Activated T-helper 1 cell treated with anti-CD3 and anti-CD28 coated beads, Interleukin-12 subunit alpha, Interleukin-12 subunit beta, Interleukin-2, Interleukin-4 antibody, amounts not matched to agents 30 ng/mL and 10 ng/mL and 1 ng/mL, durations not matched to agents 14 hours and 24 hours and 36 hours (primary cell): ENCODE data around the gene CD52. TPM values are rescaled to one million over a fixed set of nuclear protein-coding genes. Genes with fewer than 3 reads are reported as not detected.
"Not testable (repeated sequence)": the region's sequence is repeated elsewhere in the genome, so short reads cannot be mapped to it uniquely, and the experiment has no call there.

ENCODE experiments used
- DNase-seq: peaks from one replicate; pipeline ENCODE4 v3.0.0; 2021; ENCODE audit warnings: low spot score
- H3K27ac Mint-ChIP-seq: one replicate; pipeline ENCODE4 v1.8.0; 2021; ENCODE audit warnings: mild to moderate bottlenecking, mixed read lengths
- H3K27me3 Mint-ChIP-seq: one replicate; pipeline ENCODE4 v1.8.0; 2022; ENCODE audit warnings: mild to moderate bottlenecking, moderate library complexity, mixed read lengths; ENCODE audit not compliant: insufficient read depth
- H3K36me3 Mint-ChIP-seq: one replicate; pipeline ENCODE4 v1.8.0; 2021; ENCODE audit warnings: low read depth, mixed read lengths
- H3K4me1 Mint-ChIP-seq: one replicate; pipeline ENCODE4 v1.8.0; 2021; ENCODE audit warnings: low read depth, mixed read lengths
- H3K4me3 Mint-ChIP-seq: one replicate; pipeline ENCODE4 v1.8.0; 2021; ENCODE audit warnings: mild to moderate bottlenecking, moderate library complexity, mixed read lengths
- H3K9me3 Mint-ChIP-seq: one replicate; pipeline ENCODE4 v1.8.0; 2021; ENCODE audit warnings: mixed read lengths
- intact Hi-C: fragments of 100-400 bp; cut with micrococcal nuclease; formaldehyde crosslinking; loops from one replicate; pipeline ENCODE4 v1.15.1; 2024
- total RNA-seq: library from RNA; stranded (reverse); gene quantifications from 2 replicates; pipeline ENCODE4 v1.2.3, GENCODE V29; 2022

The CD52 gene
- total RNA-seq, 1 donor from 2014 or later = 394 TPM

DNA sequence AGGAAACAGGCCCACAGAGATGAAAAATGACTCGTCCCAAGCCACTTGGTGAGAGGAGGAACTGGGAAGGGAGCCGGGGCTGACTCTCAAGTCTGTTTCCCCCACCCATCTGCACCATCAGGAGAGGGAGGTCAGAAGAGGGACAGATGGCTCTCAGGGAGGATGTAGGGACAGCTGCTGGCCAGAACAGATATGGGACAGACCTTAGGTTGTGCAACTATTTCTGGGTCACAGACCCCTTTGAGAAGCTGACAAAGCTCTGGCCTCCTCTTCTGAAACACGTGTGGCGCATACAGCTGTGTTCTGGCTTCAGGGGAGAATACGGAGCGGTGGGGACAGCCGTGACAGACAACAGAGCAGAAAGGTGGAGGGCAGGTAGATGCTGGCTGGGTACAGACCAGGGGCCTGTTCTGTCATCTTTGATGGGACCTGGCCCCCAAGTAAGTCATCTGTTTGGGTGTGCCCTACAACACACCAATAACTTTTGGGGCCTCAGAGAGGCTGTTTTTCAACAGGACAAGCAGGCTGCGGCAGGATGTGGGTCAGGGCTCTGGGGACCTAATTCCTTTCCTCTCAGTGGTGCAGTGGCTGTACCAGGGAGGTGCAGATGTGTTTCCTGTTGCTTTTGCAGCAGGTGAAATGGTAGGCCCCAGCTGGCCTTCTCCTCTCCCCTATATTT, 30.6 kb upstream of the CD52 start:
- DNase-seq = peak; percentile 76
- H3K4me3 Mint-ChIP-seq = peak overlapping the region; percentile 73

GRCh38 chr1:26287811-26288210, 29.9 kb upstream of the CD52 start:
- Mint-ChIP-seq H3K27ac (peak overlapping the region; percentile 97), H3K36me3 (peaks cover 17% of the 10 kb centered on the region), H3K4me1 (peaks cover 77% of the 10 kb centered on the region), H3K4me3 (peak overlapping the region; percentile 73), H3K27me3 (no peaks in the 10 kb centered on the region), H3K9me3 (no peaks in the 10 kb centered on the region)
- intact Hi-C loops = loop anchor here (1.0 to 5.0 kb wide), 3 partner anchors 13 to 254 kb away; no protein-coding TSS in a partner anchor
- no peak for DNase-seq

More for the DNA sequence above, 30.6 kb upstream of the CD52 start:
- Mint-ChIP-seq H3K36me3 (peaks cover 21% of the 10 kb centered on the region), H3K9me3 (no peaks in the 10 kb centered on the region), H3K27ac (peak overlapping the region; percentile 97), H3K4me1 (peaks cover 81% of the 10 kb centered on the region), H3K27me3 (no peaks in the 10 kb centered on the region)
- intact Hi-C loops = loop anchor here (5.0 kb wide), 1 partner anchor 255 kb away; no protein-coding TSS in a partner anchor

- Mint-ChIP-seq H3K4me3 (peak overlapping the region; percentile 73), H3K27me3 (no peaks in the 10 kb centered on the region), H3K27ac (peak overlapping the region; percentile 97), H3K4me1 (peaks cover 71% of the 10 kb centered on the region), H3K36me3 (peaks cover 11% of the 10 kb centered on the region), H3K9me3 (no peaks in the 10 kb centered on the region)
- intact Hi-C loops = loop anchor here (1.0 to 5.0 kb wide), 3 partner anchors 14 to 254 kb away; no protein-coding TSS in a partner anchor
- DNase-seq = no peak
These were observed 29.3 kb upstream of the CD52 start for GRCh38 chr1:26288311-26288941.

- Mint-ChIP-seq H3K36me3 (peaks cover 6% of the 10 kb centered on the region), H3K4me1 (peaks cover 66% of the 10 kb centered on the region), H3K4me3 (peak overlapping the region; percentile 73), H3K27me3 (no peaks in the 10 kb centered on the region), H3K9me3 (no peaks in the 10 kb centered on the region), H3K27ac (peak overlapping the region; percentile 97)
- intact Hi-C loops = loop anchor here (1.0 to 5.0 kb wide), 3 partner anchors 15 to 253 kb away; partner anchors contain the start of gene UBXN11
- no peak for DNase-seq
These were observed 28.3 kb upstream of the CD52 start for GRCh38 chr1:26289158-26290059.

- no peak for DNase-seq
- Mint-ChIP-seq H3K27ac (peak overlapping the region; percentile 97), H3K4me1 (peaks cover 57% of the 10 kb centered on the region), H3K27me3 (no peaks in the 10 kb centered on the region), H3K4me3 (peak overlapping the region; percentile 73), H3K36me3 (peaks cover 5% of the 10 kb centered on the region), H3K9me3 (no peaks in the 10 kb centered on the region)
- intact Hi-C loops = no loop called here
These were observed 27.5 kb upstream of the CD52 start for GRCh38 chr1:26290122-26290881.

DNA sequence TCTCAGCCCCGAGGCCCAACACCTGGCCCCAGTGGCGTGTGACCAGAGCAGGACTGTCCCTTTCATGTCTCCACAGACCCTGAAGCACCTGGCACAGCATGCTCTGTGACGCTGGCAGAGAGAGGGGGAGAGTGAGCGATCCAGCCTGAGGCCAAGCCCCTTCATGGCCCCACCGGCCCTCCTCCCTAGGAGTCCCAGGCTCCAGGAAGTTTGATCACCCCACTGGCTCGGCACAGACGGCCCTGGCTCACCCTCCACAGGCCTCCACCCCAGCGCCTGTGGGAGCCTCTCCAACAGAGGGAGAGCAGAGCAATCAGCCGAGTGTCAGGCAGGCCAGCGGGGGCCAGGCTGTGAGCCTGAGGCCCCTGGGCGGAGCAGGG, 26.9 kb upstream of the CD52 start:
- Mint-ChIP-seq H3K27me3 (no peaks in the 10 kb centered on the region), H3K9me3 (no peaks in the 10 kb centered on the region), H3K4me1 (peaks cover 53% of the 10 kb centered on the region), H3K36me3 (peaks cover 5% of the 10 kb centered on the region), H3K27ac (peak overlapping the region; percentile 97), H3K4me3 (no peak overlapping the region)
- DNase-seq = no peak
- intact Hi-C loops = no loop called here

GRCh38 chr1:26291433-26291832, 26.3 kb upstream of the CD52 start:
- Mint-ChIP-seq H3K27ac (peak overlapping the region; percentile 97), H3K4me1 (peaks cover 53% of the 10 kb centered on the region), H3K4me3 (no peak overlapping the region), H3K36me3 (peaks cover 5% of the 10 kb centered on the region), H3K9me3 (no peaks in the 10 kb centered on the region), H3K27me3 (no peaks in the 10 kb centered on the region)
- no peak for DNase-seq
- intact Hi-C loops = no loop called here

DNA sequence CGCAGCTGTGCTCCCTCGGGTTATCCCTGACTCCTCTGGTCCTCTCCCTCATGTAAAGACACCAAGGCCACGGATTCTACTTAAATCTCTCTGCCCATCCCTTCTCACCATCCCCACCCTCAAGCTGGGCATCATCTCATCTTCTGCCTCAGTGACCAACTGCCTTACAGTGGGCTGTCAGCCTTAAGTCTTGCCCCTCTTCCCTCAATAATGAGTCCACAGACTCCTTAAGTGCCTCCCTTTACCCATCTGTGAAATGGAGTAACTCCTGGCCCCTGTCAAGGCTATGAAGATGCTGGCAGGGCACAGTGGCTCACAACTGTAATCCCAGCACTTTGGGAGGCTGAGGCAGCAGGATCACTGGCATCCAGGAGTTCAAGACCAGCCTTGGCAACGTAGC, 25.8 kb upstream of the CD52 start:
- intact Hi-C loops = no loop called here
- peaks cover 50% of the 10 kb centered on the region for H3K4me1 Mint-ChIP-seq
- no peaks in the 10 kb centered on the region for H3K9me3 Mint-ChIP-seq
- H3K4me3 Mint-ChIP-seq = no peak overlapping the region
- H3K36me3 Mint-ChIP-seq = peaks cover 5% of the 10 kb centered on the region
- no peak for DNase-seq
- no peaks in the 10 kb centered on the region for H3K27me3 Mint-ChIP-seq
- H3K27ac Mint-ChIP-seq = peak overlapping the region; percentile 83

GRCh38 chr1:26292735-26293134, 25.0 kb upstream of the CD52 start:
- H3K9me3 Mint-ChIP-seq, H3K36me3 Mint-ChIP-seq, H3K4me3 Mint-ChIP-seq, intact Hi-C loops, H3K27ac Mint-ChIP-seq, DNase-seq, H3K27me3 Mint-ChIP-seq: not testable (repeated sequence)
- peaks cover 42% of the 10 kb centered on the region for H3K4me1 Mint-ChIP-seq

DNA sequence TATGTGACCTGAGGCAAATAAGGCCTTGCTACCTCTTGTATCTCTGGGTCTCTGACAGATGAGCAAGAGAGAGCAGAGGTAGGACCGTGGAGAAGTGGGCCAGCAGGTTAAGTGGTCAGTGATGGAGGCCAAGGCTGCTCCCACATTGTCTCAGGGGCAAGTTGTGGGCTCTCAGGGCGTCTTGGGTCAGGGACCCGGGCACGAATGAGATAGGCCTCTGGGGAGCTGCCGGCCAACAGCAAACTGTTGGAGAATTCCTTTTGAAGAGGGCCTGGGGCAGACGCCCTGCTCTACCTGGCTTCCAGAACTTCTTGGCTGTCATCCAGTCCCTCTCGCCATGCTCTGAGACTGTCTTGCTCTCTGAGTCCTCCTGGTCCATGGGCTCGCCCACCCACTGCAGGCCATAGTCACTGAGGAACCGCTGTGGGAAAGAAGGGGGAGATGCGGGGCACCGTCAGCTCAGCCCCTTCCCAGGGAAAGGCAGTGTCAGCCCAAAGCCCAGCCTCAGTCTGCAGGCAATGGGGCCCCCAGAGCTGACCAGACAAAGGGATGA, 23.8 kb upstream of the CD52 start:
- Mint-ChIP-seq H3K9me3 (no peaks in the 10 kb centered on the region), H3K4me1 (peaks cover 30% of the 10 kb centered on the region), H3K27ac (no peak overlapping the region), H3K4me3 (no peak overlapping the region), H3K27me3 (no peaks in the 10 kb centered on the region), H3K36me3 (peaks cover 3% of the 10 kb centered on the region)
- intact Hi-C loops = no loop called here
- no peak for DNase-seq

- H3K4me3 Mint-ChIP-seq = no peak overlapping the region
- peaks cover 3% of the 10 kb centered on the region for H3K36me3 Mint-ChIP-seq
- H3K4me1 Mint-ChIP-seq = peaks cover 21% of the 10 kb centered on the region
- no peaks in the 10 kb centered on the region for H3K27me3 Mint-ChIP-seq
- H3K9me3 Mint-ChIP-seq = no peaks in the 10 kb centered on the region
- DNase-seq = no peak
- H3K27ac Mint-ChIP-seq = no peak overlapping the region
- intact Hi-C loops = no loop called here
These were observed 22.3 kb upstream of the CD52 start for GRCh38 chr1:26295194-26296138.
